Endothelial cell (in vitro differentiated cells): ENCODE data around the gene CBLB. TPM values are rescaled to one million over a fixed set of nuclear protein-coding genes. Genes with fewer than 3 reads are reported as not detected.

Source experiments
- DNase-seq: peaks from one replicate; pipeline ENCODE4 v3.0.0; 2021; ENCODE audit warnings: low spot score
- H3K27ac Mint-ChIP-seq: one replicate; pipeline ENCODE4 v1.8.0; 2021; ENCODE audit warnings: mixed read lengths, inconsistent platforms; ENCODE audit not compliant: unreplicated experiment
- H3K27me3 Mint-ChIP-seq: one replicate; pipeline ENCODE4 v1.8.0; 2021; ENCODE audit warnings: mild to moderate bottlenecking, moderate library complexity, mixed read lengths, inconsistent platforms; ENCODE audit not compliant: unreplicated experiment
- H3K36me3 Mint-ChIP-seq: one replicate; pipeline ENCODE4 v1.8.0; 2021; ENCODE audit warnings: mild to moderate bottlenecking, low read depth, mixed read lengths, inconsistent platforms; ENCODE audit not compliant: unreplicated experiment
- H3K4me1 Mint-ChIP-seq: one replicate; pipeline ENCODE4 v1.8.0; 2021; ENCODE audit warnings: mild to moderate bottlenecking, mixed read lengths, inconsistent platforms; ENCODE audit not compliant: unreplicated experiment
- H3K4me3 Mint-ChIP-seq: one replicate; pipeline ENCODE4 v1.8.0; 2021; ENCODE audit warnings: mild to moderate bottlenecking, mixed read lengths, inconsistent platforms; ENCODE audit not compliant: unreplicated experiment
- H3K9me3 Mint-ChIP-seq: one replicate; pipeline ENCODE4 v1.8.0; 2021; ENCODE audit warnings: mixed read lengths, inconsistent platforms; ENCODE audit not compliant: unreplicated experiment
- total RNA-seq: library from RNA; stranded (reverse); fragmentation: NEBNext Ultra II Directional; extraction: Animal tissue kit (Norgen Biotek cat#: 25700); gene quantifications from one replicate; pipeline ENCODE4 v1.2.1, GENCODE V29; 2021; ENCODE audit not compliant: unreplicated experiment
- TF ChIP-seq, protein P1 (sequence below): fragments of 200-600 bp; sonication (generic); IDR thresholded peaks from one replicate; pipeline ENCODE4 v1.5.0; 2021; ENCODE audit warnings: antibody characterized with exemption; ENCODE audit not compliant: unreplicated experiment

CBLB gene
- total RNA-seq, 1 donor from 2014 or later, result 62.0 TPM

DNA sequence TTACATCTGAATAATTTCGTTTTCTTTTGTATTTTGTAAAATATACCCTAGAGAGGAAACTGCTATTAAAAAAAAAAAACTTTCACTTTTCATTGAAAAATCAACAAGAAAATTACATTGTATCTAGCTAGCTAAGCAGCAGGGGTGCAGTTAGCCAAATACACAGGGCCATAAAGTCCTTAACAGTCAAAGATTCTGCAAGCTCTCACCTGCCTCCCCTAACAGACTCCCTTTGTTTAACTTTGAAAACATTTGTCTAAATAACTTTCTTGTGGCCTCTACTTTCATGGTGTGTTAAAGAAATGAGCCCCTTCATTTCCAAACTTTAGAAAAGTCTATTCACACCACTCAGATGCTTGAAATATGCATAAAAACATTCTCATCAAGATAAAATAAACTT is 23.3 kb downstream of the CBLB start:
- DNase-seq, result no peak
- TF ChIP-seq, protein P1, sequence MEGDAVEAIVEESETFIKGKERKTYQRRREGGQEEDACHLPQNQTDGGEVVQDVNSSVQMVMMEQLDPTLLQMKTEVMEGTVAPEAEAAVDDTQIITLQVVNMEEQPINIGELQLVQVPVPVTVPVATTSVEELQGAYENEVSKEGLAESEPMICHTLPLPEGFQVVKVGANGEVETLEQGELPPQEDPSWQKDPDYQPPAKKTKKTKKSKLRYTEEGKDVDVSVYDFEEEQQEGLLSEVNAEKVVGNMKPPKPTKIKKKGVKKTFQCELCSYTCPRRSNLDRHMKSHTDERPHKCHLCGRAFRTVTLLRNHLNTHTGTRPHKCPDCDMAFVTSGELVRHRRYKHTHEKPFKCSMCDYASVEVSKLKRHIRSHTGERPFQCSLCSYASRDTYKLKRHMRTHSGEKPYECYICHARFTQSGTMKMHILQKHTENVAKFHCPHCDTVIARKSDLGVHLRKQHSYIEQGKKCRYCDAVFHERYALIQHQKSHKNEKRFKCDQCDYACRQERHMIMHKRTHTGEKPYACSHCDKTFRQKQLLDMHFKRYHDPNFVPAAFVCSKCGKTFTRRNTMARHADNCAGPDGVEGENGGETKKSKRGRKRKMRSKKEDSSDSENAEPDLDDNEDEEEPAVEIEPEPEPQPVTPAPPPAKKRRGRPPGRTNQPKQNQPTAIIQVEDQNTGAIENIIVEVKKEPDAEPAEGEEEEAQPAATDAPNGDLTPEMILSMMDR, result no peak
- no peaks in the 10 kb centered on the region for H3K9me3 Mint-ChIP-seq
- H3K27ac Mint-ChIP-seq, result no peak overlapping the region
- H3K27me3 Mint-ChIP-seq, result no peaks in the 10 kb centered on the region
- H3K36me3 Mint-ChIP-seq, result no peaks in the 10 kb centered on the region
- H3K4me3 Mint-ChIP-seq, result no peak overlapping the region
- H3K4me1 Mint-ChIP-seq, result peaks cover 14% of the 10 kb centered on the region

DNA sequence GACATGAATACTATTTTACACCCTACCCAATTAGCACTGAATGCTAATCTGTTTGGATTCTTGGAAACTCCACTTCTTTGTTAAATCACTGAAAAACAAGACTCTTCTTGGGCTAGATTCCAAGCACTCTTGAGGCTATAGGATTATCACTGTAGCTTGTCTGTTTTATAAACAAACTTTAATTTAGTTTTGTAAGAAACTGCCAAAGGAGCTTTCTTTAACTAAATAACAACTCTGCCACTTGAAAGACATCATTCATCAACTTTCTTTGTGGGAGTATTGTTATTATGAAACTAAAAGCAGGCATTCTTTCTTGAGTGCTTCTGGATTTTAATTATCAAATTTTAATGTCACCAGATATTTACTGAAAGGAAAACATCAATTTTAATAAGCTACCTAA is 24.1 kb downstream of the CBLB start:
- DNase-seq, result no peak
- H3K27me3 Mint-ChIP-seq, result no peaks in the 10 kb centered on the region
- no peak overlapping the region for H3K4me3 Mint-ChIP-seq
- no peaks in the 10 kb centered on the region for H3K36me3 Mint-ChIP-seq
- no peak overlapping the region for H3K27ac Mint-ChIP-seq
- no peaks in the 10 kb centered on the region for H3K9me3 Mint-ChIP-seq
- peaks cover 19% of the 10 kb centered on the region for H3K4me1 Mint-ChIP-seq
- TF ChIP-seq, protein P1, result no peak

DNA sequence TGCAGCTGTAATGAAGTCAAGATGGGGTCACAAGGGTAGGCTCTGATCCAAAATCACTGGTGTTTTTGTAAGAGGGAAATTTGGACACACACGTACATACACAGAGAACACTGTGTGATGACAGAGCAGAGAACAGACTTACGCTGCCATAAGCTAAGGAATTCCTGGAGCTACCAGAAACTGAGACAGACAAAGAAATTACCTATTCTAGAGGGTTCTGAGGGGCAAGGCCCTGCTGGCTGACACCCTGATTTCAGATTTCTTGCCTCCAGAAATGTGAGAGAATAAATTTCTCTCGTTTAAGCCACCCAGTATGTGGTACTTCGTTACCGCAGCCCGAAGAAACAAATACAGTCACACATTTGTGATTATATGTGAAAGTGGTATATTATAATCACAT is 24.8 kb downstream of the CBLB start:
- no peak for DNase-seq
- TF ChIP-seq, protein P1, result no peak
- peaks cover 19% of the 10 kb centered on the region for H3K4me1 Mint-ChIP-seq
- H3K9me3 Mint-ChIP-seq, result no peaks in the 10 kb centered on the region
- no peak overlapping the region for H3K27ac Mint-ChIP-seq
- H3K36me3 Mint-ChIP-seq, result no peaks in the 10 kb centered on the region
- H3K27me3 Mint-ChIP-seq, result no peaks in the 10 kb centered on the region
- H3K4me3 Mint-ChIP-seq, result no peak overlapping the region

DNA sequence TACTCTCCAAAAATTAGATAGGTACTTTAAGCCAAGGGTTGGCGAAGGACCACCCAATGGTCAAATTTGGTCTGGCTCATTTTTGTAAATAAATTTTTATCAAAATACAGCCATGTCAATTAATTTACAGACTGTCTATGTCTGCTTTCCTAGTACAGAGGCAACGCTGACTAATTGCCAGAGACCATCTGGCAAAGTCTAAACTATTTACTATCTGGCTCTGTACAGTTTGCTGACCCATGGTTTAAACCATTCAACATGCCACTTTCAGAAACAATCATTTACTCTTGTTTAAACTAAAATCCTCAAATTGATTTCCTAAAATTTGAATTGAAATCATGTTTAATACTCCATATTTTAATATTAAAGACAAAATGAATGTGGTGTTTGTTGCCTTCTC is 25.9 kb downstream of the CBLB start:
- DNase-seq, result no peak
- H3K9me3 Mint-ChIP-seq, result no peaks in the 10 kb centered on the region
- H3K36me3 Mint-ChIP-seq, result no peaks in the 10 kb centered on the region
- peaks cover 19% of the 10 kb centered on the region for H3K4me1 Mint-ChIP-seq
- H3K4me3 Mint-ChIP-seq, result no peak overlapping the region
- no peaks in the 10 kb centered on the region for H3K27me3 Mint-ChIP-seq
- TF ChIP-seq, protein P1, result no peak
- H3K27ac Mint-ChIP-seq, result no peak overlapping the region

DNA sequence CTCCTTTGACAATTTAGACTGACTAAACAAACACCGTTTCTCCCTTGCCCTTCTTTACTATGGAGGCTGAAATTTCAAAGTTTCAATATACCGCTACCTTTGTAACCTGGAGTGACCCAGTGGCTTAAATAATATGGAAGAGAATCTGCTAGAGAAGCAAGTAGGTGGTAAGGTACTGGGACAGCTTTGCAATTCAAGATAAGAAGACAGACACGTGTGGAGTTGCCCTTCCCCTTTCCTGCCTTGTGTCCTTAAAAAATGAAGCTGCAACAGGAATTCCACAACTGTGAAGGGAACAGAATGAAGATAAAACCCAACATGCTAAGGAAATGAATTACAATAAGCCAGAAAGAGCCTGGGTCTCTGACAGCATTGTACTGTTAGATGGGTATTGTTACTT is 26.4 kb downstream of the CBLB start:
- no peak for DNase-seq
- H3K4me1 Mint-ChIP-seq, result peaks cover 19% of the 10 kb centered on the region
- H3K36me3 Mint-ChIP-seq, result no peaks in the 10 kb centered on the region
- H3K4me3 Mint-ChIP-seq, result no peak overlapping the region
- H3K9me3 Mint-ChIP-seq, result no peaks in the 10 kb centered on the region
- H3K27ac Mint-ChIP-seq, result peak overlapping the region; percentile 37
- H3K27me3 Mint-ChIP-seq, result no peaks in the 10 kb centered on the region
- TF ChIP-seq, protein P1, result no peak
